OCI-LY7 (cell line): Measurements from ENCODE around the gene PRR16. TPM values are rescaled to one million over a fixed set of nuclear protein-coding genes. Genes with fewer than 3 reads are reported as not detected.

Source experiments
- BruUV-seq: library from RNA; stranded (reverse); fragments of 400-500 nt; replicated peaks from 2 replicates; lab custom pipeline; 2021; lab: Mats Ljungman, UMichigan
- CTCF ChIA-PET: fragments of 300-600 bp; sonication (Branson Sonifier 250); formaldehyde crosslinking; loops from one replicate; lab custom pipeline; 2022; ENCODE audit warnings: antibody characterized with exemption; ENCODE audit not compliant: unreplicated experiment; lab: Charles Lee
- POLR2A ChIA-PET: fragments of 300-600 bp; sonication (Branson Sonifier 250); formaldehyde crosslinking; loops from one replicate; lab custom pipeline; 2022; ENCODE audit warnings: antibody characterized with exemption; lab: Charles Lee
- DNase-seq: peaks from one replicate; pipeline ENCODE4 v3.0.0-alpha.2; 2015; ENCODE audit warnings: low spot score
- H2AFZ ChIP-seq: fragments of 200-600 bp; sonication (generic), shearing (Covaris generic); 2 replicates; pipeline ENCODE4 v1.6.1; 2014; ENCODE audit warnings: mild to moderate bottlenecking, antibody characterized with exemption, low read length, moderate library complexity
- H3K27ac ChIP-seq: fragments of 200-600 bp; sonication (generic); 2 replicates; pipeline ENCODE4 v1.5.1; 2014; ENCODE audit warnings: mixed run types, low read depth, mild to moderate bottlenecking, moderate library complexity, low read length, inconsistent platforms; ENCODE audit not compliant: poor library complexity, severe bottlenecking
- H3K36me3 ChIP-seq: fragments of 200-600 bp; sonication (generic); 2 replicates; pipeline ENCODE4 v1.6.1; 2014; ENCODE audit warnings: mild to moderate bottlenecking, antibody characterized with exemption, low read length, moderate library complexity, mixed read lengths; ENCODE audit not compliant: insufficient read depth
- H3K4me1 ChIP-seq: fragments of 200-600 bp; sonication (generic); 2 replicates; pipeline ENCODE4 v1.5.1; 2014; ENCODE audit warnings: mild to moderate bottlenecking, low read length; ENCODE audit not compliant: insufficient read depth, poor library complexity, severe bottlenecking
- H3K4me2 ChIP-seq: fragments of 200-600 bp; sonication (generic); 2 replicates; pipeline ENCODE4 v1.6.1; 2014; ENCODE audit warnings: mild to moderate bottlenecking, low read length
- H3K4me3 ChIP-seq: fragments of 200-600 bp; sonication (generic); 2 replicates; pipeline ENCODE4 v1.5.1; 2014; ENCODE audit warnings: mild to moderate bottlenecking, low read depth, low read length; ENCODE audit not compliant: poor library complexity, severe bottlenecking
- H3K79me2 ChIP-seq: fragments of 200-600 bp; sonication (generic); 2 replicates; pipeline ENCODE4 v1.6.1; 2016; ENCODE audit warnings: low read depth, mild to moderate bottlenecking, low read length, moderate library complexity, mixed read lengths; ENCODE audit not compliant: insufficient read depth
- H3K9me2 ChIP-seq: fragments of 200-600 bp; sonication (generic); 2 replicates; pipeline ENCODE4 v1.6.1; 2016; ENCODE audit warnings: mild to moderate bottlenecking, low read length, mixed read lengths; ENCODE audit not compliant: insufficient read depth
- H3K9me3 ChIP-seq: fragments of 200-600 bp; sonication (generic); 2 replicates; pipeline ENCODE4 v1.6.1; 2014; ENCODE audit warnings: mild to moderate bottlenecking, mixed run types, low read length, mixed read lengths
- H4K20me1 ChIP-seq: fragments of 200-600 bp; sonication (generic); 2 replicates; pipeline ENCODE4 v1.6.1; 2014; ENCODE audit warnings: mild to moderate bottlenecking, antibody characterized with exemption, low read length, moderate library complexity, mixed read lengths; ENCODE audit not compliant: insufficient read depth
- EZH2phosphoT487 ChIP-seq: fragments of 200-600 bp; sonication (generic); IDR thresholded peaks from 2 replicates; pipeline ENCODE4 v1.6.1; 2018; ENCODE audit warnings: low read depth, borderline replicate concordance, mild to moderate bottlenecking, mixed run types, antibody characterized with exemption, low read length, moderate library complexity, mixed read lengths
- intact Hi-C: fragments of 100-400 bp; cut with micrococcal nuclease; formaldehyde crosslinking; loops from one replicate; pipeline ENCODE4 v1.10.0; 2022; ENCODE audit not compliant: unreplicated experiment
- total RNA-seq, 2 experiments: library from RNA; depleted of rRNA in 1 of 2; stranded (reverse); fragments of >200 nt in 1 of 2; shearing (Covaris generic) in 1 of 2; gene quantifications; 2 replicates each; pipeline ENCODE4 v1.2.3, GENCODE V29; 2014 to 2022
- TF ChIP-seq, protein P1 (sequence below): fragments of 200-600 bp; sonication (generic); conservative IDR thresholded peaks from 2 replicates; pipeline ENCODE4 v1.5.1; 2014; ENCODE audit warnings: mild to moderate bottlenecking, antibody characterized with exemption, low read length, moderate library complexity, mixed read lengths

Gene PRR16
- total RNA-seq, 2 experiments from 2014 or later = not detected

DNA sequence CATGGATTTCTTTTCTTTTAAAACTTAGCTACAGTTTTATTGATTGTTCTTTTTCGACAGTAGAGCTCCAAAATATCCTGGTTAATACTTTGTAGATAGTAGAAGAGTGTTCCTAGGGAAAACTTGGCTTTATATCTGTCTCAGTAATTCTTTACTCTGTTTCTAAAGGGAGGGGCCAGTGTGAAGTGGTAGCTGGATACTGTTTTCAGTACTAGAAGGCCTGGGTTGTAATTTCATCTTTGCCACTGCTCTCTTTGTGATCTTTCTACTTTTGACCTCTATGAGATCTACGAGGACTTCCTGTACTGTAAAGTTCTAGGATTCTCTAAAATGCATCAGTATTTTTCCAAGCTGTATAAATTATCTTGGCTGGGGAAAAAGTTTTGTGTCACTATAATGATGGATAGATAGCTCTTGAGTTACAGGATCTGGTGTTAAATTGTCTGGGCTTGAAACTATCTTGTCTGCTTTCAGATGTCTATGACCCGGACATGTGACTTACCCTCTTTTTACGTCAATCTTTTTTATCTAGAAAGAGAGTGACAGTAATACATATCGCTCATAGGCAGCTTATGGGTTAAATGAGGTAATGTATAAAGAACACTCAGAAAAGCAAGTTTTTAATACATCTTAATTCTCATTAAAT lies 53.6 kb downstream of the PRR16 start:
- no peaks in the 10 kb centered on the region for H4K20me1 ChIP-seq
- H3K4me3 ChIP-seq = no peak overlapping the region
- H2AFZ ChIP-seq = no peak overlapping the region
- no peaks in the 10 kb centered on the region for H3K4me1 ChIP-seq
- no peak overlapping the region for H3K4me2 ChIP-seq
- H3K36me3 ChIP-seq = no peaks in the 10 kb centered on the region
- no peaks in the 10 kb centered on the region for H3K9me2 ChIP-seq
- H3K79me2 ChIP-seq = no peaks in the 10 kb centered on the region
- no peaks in the 10 kb centered on the region for H3K9me3 ChIP-seq
- TF ChIP-seq, protein P1, sequence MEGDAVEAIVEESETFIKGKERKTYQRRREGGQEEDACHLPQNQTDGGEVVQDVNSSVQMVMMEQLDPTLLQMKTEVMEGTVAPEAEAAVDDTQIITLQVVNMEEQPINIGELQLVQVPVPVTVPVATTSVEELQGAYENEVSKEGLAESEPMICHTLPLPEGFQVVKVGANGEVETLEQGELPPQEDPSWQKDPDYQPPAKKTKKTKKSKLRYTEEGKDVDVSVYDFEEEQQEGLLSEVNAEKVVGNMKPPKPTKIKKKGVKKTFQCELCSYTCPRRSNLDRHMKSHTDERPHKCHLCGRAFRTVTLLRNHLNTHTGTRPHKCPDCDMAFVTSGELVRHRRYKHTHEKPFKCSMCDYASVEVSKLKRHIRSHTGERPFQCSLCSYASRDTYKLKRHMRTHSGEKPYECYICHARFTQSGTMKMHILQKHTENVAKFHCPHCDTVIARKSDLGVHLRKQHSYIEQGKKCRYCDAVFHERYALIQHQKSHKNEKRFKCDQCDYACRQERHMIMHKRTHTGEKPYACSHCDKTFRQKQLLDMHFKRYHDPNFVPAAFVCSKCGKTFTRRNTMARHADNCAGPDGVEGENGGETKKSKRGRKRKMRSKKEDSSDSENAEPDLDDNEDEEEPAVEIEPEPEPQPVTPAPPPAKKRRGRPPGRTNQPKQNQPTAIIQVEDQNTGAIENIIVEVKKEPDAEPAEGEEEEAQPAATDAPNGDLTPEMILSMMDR = no peak
- TF ChIP-seq EZH2phosphoT487 = no peak
- BruUV-seq = no TSS peak
- POLR2A ChIA-PET = interaction anchor here (0.7 to 0.8 kb wide), 2 partner anchors 36 to 200 kb away, joined by 3 read pairs; no protein-coding TSS in a partner anchor
- no peak overlapping the region for H3K27ac ChIP-seq
- no peak for DNase-seq
- intact Hi-C loops = no loop called here
- CTCF ChIA-PET = no interaction called here

GRCh38 chr5:120518581-120518980 lies 54.5 kb downstream of the PRR16 start:
- no TSS peak for BruUV-seq
- no peaks in the 10 kb centered on the region for H3K9me3 ChIP-seq
- no peaks in the 10 kb centered on the region for H3K36me3 ChIP-seq
- H2AFZ ChIP-seq = no peak overlapping the region
- DNase-seq = no peak
- H3K9me2 ChIP-seq = no peaks in the 10 kb centered on the region
- POLR2A ChIA-PET = interaction anchor here (0.7 kb wide), 1 partner anchor 200 kb away, joined by 3 read pairs; no protein-coding TSS in a partner anchor
- no peak overlapping the region for H3K4me3 ChIP-seq
- CTCF ChIA-PET = no interaction called here
- H3K27ac ChIP-seq = no peak overlapping the region
- no peaks in the 10 kb centered on the region for H4K20me1 ChIP-seq
- intact Hi-C loops = no loop called here
- no peaks in the 10 kb centered on the region for H3K79me2 ChIP-seq
- no peak overlapping the region for H3K4me2 ChIP-seq
- TF ChIP-seq EZH2phosphoT487 = no peak
- TF ChIP-seq, protein P1 = no peak
- H3K4me1 ChIP-seq = no peaks in the 10 kb centered on the region

GRCh38 chr5:120527251-120527650 lies 63.2 kb downstream of the PRR16 start:
- Histone ChIP-seq H3K4me2 (no peak overlapping the region), H3K4me1 (no peaks in the 10 kb centered on the region), H3K9me2 (no peaks in the 10 kb centered on the region), H2AFZ (no peak overlapping the region), H3K36me3 (no peaks in the 10 kb centered on the region), H3K27ac (no peak overlapping the region), H3K9me3 (no peaks in the 10 kb centered on the region), H3K4me3 (no peak overlapping the region), H4K20me1 (no peaks in the 10 kb centered on the region), H3K79me2 (no peaks in the 10 kb centered on the region)
- no peak for DNase-seq
- TF ChIP-seq EZH2phosphoT487 = no peak
- TF ChIP-seq, protein P1 = no peak
- intact Hi-C loops = no loop called here
- no TSS peak for BruUV-seq
- ChIA-PET POLR2A (no interaction called here), CTCF (no interaction called here)
